HG02973 (cell line): ENCODE results near the gene RPS5.
A peak's percentile ranks its signal among the peaks of the same experiment; 100 is the strongest.
"Not testable (repeated sequence)": the region's sequence is repeated elsewhere in the genome, so short reads cannot be mapped to it uniquely, and the experiment has no call there.

ENCODE experiments used
- ATAC-seq: cut with Tn5 transposase; IDR thresholded peaks from one replicate; pipeline ENCODE4 v1.9.1; 2021; ENCODE audit warnings: moderate library complexity; ENCODE audit not compliant: unreplicated experiment

The RPS5 gene

GRCh38 chr19:58403920-58404478 is 16.9 kb downstream of the RPS5 start:
- not testable (repeated sequence) for ATAC-seq

DNA sequence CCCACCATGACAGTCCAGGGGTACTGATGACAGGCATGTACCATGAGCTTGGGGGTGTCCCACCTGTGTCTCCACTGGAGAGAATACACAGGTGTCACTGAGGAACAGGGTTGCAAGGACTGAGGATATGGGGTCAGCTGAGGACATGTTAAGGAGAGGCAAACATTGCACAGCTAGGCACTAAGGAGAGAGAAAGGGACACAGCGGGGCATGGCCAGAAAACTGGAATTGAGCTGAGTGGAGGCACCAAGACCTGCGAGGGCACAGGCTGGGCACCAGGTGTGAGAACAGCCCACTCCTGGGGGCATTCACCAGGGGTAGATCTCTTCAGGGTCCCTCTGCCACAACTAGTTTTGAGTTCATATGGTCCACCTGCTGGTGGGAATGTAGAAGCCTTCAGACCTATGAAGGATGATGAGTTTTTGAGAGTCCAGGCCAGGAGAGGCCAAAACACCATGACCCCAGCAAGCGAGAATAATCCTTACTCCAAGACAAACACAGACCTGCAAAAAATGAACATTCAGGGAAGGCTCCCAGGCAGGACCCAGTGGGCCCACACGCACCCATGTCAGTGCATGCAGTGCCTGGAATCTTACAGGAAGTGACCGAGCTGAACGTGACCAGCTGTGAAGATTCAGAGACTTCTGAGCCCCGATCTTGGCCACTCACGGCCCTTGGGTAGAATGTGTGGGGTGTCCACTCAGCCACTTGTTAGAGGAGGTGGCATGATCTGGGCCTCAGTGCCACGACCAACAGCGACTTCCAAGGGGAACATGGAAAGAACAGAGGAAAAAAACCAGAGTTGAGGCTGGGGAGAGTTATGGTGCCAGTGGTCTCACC is 20.0 kb downstream of the RPS5 start:
- no peak for ATAC-seq

DNA sequence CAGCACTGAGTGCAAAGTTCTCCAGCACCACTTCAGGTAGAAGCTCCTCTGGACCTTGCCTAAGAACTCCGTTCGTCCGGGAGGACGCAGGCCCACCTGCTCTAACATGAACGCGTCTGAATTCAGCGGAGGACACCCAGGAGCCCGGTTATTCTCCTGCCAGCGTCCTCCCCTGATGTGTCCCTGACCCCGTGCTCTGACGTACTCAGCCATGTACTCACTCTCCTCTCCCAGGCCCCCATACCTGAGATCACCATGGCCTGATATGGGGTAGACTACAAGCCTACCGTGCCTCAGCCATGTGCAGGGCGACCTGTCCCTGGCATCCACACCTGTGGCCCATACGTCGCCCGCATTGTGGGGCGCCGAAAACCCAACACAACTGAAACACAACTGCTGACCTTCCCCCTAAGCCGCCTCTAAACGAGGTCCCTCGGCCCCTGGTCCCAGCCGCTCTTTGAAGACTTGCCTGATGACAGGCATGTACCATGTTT is 20.6 kb downstream of the RPS5 start:
- no peak for ATAC-seq

DNA sequence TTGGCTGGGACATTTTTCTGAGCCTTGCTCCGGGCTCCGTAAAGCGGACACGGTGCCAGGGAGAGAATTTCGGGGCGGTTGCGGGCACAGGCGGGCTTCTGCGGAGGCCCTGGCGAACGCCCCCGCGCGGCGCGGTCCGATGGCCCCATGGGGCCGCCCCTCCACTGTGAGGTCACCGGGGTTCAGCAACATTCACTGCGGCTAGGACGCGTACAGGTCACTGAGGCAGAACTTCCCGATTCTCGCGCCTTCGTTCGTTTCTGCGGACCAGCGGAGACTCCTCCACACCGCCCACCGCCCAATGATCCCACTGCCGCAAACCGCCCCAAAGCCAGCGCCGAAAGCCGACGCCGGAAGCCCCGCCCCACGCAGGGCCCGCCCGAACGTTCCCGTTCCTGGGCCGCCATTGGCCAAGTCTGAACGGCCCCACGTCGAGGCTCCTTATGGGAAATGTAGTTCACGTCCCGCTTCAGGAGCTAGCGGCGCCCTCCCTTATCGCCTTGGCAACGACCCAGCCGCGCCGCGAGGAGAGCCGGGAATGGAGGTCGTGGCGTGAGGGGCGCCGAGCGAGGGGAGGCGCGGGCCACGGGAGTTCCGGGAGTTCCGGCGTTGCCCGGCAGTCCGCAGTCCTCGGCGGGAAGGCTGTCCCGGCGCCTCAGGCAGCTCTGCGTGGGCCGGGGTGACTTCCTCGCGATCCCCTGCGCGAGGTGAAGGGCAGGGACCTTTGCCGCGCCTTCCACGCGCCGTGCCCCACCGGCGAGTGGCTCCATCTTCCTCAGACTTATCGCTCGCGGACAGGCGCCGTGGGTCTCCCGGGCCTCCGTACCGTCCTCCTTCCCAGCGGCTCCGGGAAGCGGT is 21.3 kb downstream of the RPS5 start, which contains the start of gene ZNF584:
TSS of gene ZNF584 (plus strand) at position 498 of the 858 bp plus-strand sequence. CDS start 499 bp downstream, outside the sequence.
- ATAC-seq = peak; percentile 90

- ATAC-seq = no peak
Measured at GRCh38 chr19:58409010-58409790, 22.1 kb downstream of the RPS5 start.

DNA sequence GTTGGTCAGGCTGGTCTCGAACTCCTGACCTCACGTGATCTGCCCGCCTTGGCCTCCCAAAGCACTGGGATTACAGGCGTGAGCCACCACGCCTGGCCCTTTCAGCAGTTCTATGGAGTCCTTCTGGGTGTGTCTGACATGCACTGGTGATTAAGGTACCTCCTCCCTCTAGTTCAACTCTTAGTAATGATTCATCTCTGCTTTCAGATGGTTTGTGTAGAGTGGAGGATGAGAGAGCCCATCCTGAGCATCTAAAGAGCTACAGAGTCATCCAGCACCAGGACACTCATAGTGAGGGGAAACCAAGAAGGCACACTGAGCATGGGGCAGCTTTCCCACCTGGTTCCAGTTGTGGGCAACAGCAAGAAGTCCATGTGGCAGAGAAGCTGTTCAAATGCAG is 29.5 kb downstream of the RPS5 start:
- no peak for ATAC-seq

DNA sequence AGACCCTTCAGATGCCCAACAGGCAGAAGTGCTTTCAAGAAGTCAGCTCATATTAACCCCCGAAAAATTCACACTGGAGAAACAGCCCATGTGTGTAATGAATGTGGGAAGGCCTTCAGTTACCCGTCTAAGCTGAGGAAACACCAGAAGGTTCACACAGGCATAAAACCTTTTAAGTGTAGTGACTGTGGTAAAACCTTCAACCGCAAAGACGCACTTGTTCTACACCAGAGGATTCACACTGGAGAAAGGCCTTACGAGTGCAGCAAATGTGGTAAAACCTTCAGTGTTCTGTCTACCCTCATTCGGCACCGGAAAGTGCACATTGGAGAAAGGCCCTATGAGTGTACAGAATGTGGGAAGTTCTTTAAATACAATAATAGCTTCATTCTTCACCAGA is 30.0 kb downstream of the RPS5 start:
- no peak for ATAC-seq

DNA sequence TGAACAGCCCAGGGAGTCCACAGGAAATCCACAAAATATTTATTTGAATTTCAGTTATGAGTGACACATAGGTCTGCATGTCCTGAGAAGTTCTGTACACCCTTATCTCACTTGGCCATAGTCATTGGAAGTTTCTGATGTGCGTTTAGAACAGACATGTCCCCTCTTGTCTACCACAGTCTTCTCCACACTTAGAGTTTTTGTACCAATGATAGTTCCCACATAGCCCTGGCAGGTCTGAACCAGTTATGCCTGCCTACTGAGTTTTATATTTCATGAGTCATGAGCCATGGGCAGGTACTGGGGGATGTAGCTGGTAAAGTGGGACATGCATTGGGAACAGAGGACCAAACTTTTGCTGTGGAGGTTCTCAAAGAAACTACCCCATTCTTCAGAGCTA is 41.5 kb downstream of the RPS5 start:
- ATAC-seq = no peak

GRCh38 chr19:58429745-58430144 is 42.7 kb downstream of the RPS5 start:
- no peak for ATAC-seq

GRCh38 chr19:58434217-58434616 is 47.1 kb downstream of the RPS5 start:
- no peak for ATAC-seq

DNA sequence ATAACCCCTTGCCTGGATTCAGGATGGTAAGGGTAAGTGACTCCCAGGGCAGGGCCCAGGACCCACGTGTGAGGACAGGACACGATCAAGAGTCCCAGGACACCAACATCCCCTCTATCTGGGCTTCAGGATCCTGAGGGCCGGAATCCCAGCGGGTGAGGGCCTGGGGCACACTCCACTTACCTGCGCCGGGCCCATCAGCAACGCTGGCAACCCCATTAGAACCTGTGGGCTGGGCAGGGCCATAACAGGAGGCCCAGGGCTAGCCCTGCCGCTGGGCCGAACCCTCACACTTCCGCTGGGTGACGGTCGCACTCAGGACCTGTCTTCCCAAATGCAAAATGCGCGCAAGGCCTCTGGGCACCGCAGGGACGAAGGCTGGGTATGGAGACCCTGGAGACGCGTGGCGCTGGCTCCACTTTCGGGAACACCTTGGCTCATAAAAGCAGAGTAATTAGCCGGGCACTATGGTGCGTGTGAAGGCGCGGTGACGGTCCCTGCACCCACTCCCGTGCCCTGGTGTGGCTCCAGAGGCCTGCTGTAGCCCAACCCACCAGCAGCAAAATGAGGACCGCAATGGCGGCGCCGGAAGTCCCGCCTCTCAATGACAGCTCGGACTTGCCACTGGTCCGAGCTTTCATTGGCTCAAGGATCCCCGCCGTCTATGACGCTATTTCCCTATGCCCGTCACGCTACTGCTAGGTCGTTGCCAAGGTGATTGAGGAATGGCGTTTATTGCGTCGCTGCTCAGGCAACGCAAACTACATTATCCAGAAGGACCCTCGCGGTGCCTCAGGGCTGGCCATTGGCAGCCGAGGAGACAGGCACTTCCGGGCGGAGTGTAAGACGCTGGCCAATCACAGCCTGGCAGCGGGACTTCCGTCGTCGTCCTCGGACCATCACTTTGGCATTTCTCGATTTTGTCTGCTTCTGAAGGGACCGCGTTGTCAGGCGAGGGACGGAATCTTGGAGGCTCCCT is 52.8 kb downstream of the RPS5 start, which contains the start of gene ZNF132:
TSS of gene ZNF132 (minus strand) at position 578 of the 979 bp plus-strand sequence. CDS start at position 246, 332 bp downstream.
- peak; percentile 92 for ATAC-seq

GRCh38 chr19:58440556-58440955 is 53.5 kb downstream of the RPS5 start:
- no peak for ATAC-seq

DNA sequence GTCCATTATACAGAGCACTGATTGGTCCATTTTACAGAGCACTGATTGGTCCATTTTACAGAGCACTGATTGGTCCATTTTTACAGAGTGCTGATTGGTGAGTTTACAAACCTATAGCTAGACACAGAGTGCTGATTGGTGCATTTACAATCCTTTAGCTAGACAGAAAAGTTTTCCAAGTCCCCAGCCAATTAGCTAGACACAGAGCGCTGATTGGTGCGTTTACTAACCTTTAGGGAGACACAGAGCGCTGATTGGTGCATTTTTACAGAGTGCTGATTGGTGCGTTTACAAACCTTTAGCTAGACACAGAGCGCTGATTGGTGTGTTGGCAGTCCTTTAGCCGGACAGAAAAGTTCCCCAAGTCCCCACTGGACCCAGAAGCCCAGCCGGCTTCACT is 55.9 kb downstream of the RPS5 start:
- ATAC-seq = not testable (repeated sequence)
